K562 (cell line): ENCODE measurements around the gene HSPA1L. TPM values are rescaled to one million over a fixed set of nuclear protein-coding genes. Genes with fewer than 3 reads are reported as not detected.

Experiments used
- BRCA1 ChIP-seq, 2 experiments: fragments of 450-650 bp in 1 of 2; sonication (generic) in 1 of 2; formaldehyde crosslinking in 1 of 2; IDR thresholded peaks; 2 replicates each; pipeline versions ENCODE4 v1.5.0 to v1.6.1; 2017 to 2020; ENCODE audit warnings: mild to moderate bottlenecking in 1 of 2, missing genetic modification reagents in 1 of 2
- EP400 ChIP-seq: fragments of 450-650 bp; IDR thresholded peaks from 2 replicates; pipeline ENCODE4 v1.6.1; 2017; ENCODE audit warnings: antibody characterized with exemption, mild to moderate bottlenecking, moderate library complexity
- GABPB1 ChIP-seq: sonication (generic); formaldehyde crosslinking; IDR thresholded peaks from 2 replicates; pipeline ENCODE4 v1.8.0; 2022; ENCODE audit warnings: mild to moderate bottlenecking, missing genetic modification reagents
- GTF2B ChIP-seq: IDR thresholded peaks from 2 replicates; pipeline ENCODE4 v1.6.1; 2011; ENCODE audit not compliant: insufficient read length; ENCODE audit errors: extremely low read depth
- GTF2E2 ChIP-seq: fragments of 200-800 bp; sonication (Bioruptor generic); IDR thresholded peaks from 2 replicates; pipeline ENCODE4 v1.6.1; 2016; ENCODE audit warnings: missing genetic modification characterization, missing compliant biosample characterization
- HDAC8 ChIP-seq: fragments of 450-650 bp; IDR thresholded peaks from 2 replicates; pipeline ENCODE4 v1.6.1; 2016; ENCODE audit warnings: mild to moderate bottlenecking, missing genetic modification characterization, moderate library complexity, missing compliant biosample characterization
- HMG20B ChIP-seq: fragments of 250-450 bp; sonication (Bioruptor Pico); IDR thresholded peaks from 2 replicates; pipeline ENCODE4 v1.5.0; 2021; ENCODE audit warnings: mild to moderate bottlenecking
- MAFG ChIP-seq: fragments of 450-650 bp; conservative IDR thresholded peaks from 2 replicates; pipeline ENCODE4 v1.6.1; 2016; ENCODE audit warnings: missing genetic modification characterization, missing compliant biosample characterization
- MNT ChIP-seq, 2 experiments: fragments of 450-650 bp; conservative IDR thresholded peaks; 2 replicates each; pipeline ENCODE4 v1.6.1; 2017; ENCODE audit warnings: mild to moderate bottlenecking in 2 of 2, moderate library complexity in 2 of 2
- NCOA1 ChIP-seq: fragments of 450-650 bp; IDR thresholded peaks from 2 replicates; pipeline ENCODE4 v1.6.1; 2016; ENCODE audit warnings: low read depth
- POLR2G ChIP-seq: fragments of 200-400 bp; formaldehyde crosslinking; IDR thresholded peaks from 2 replicates; pipeline ENCODE4 v1.6.1; 2017; ENCODE audit warnings: low read depth, mild to moderate bottlenecking, antibody characterized with exemption, low read length, moderate library complexity
- RAD21 ChIP-seq, 2 experiments: fragments of 250-450 bp in 1 of 2; fragments of 450-650 bp in 1 of 2; sonication (Bioruptor Pico) in 1 of 2; formaldehyde crosslinking in 1 of 2; IDR thresholded peaks in 1 of 2; conservative IDR thresholded peaks in 1 of 2; 2 replicates each; pipeline versions ENCODE4 v1.4.0 to v1.8.0; 2020 to 2022; ENCODE audit warnings: mild to moderate bottlenecking in 2 of 2, moderate library complexity in 1 of 2
- SMARCB1 ChIP-seq: IDR thresholded peaks from 2 replicates; pipeline ENCODE4 v1.6.1; 2011; ENCODE audit warnings: improper control_type of control experiment, low read depth; ENCODE audit not compliant: insufficient read length
- SMARCE1 ChIP-seq: fragments of 450-650 bp; IDR thresholded peaks from 2 replicates; pipeline ENCODE4 v1.7.1; 2016; ENCODE audit warnings: mild to moderate bottlenecking
- TAF1 ChIP-seq: IDR thresholded peaks from 2 replicates; pipeline ENCODE4 v1.6.1; 2011; ENCODE audit warnings: mild to moderate bottlenecking, low read length, moderate library complexity; ENCODE audit not compliant: insufficient read depth, control insufficient read depth, severe bottlenecking; ENCODE audit errors: extremely low read depth
- ZBTB2 ChIP-seq: fragments of 450-650 bp; IDR thresholded peaks from 2 replicates; pipeline ENCODE4 v1.6.1; 2016; ENCODE audit warnings: antibody characterized with exemption
- ZBTB7A ChIP-seq: IDR thresholded peaks from 2 replicates; pipeline ENCODE4 v1.6.1; 2011; ENCODE audit warnings: low read depth, mild to moderate bottlenecking, low read length, moderate library complexity, borderline replicate concordance; ENCODE audit not compliant: control insufficient read depth
- ZFX ChIP-seq: sonication (generic); formaldehyde crosslinking; IDR thresholded peaks from 2 replicates; pipeline ENCODE4 v1.8.0; 2022; ENCODE audit warnings: mild to moderate bottlenecking, missing genetic modification reagents, moderate library complexity
- ZMIZ1 ChIP-seq, 2 experiments: fragments of 150-350 bp in 1 of 2; IDR thresholded peaks; 2 replicates each; pipeline ENCODE4 v1.6.1; 2012 to 2016; ENCODE audit warnings: low read depth in 2 of 2, low read length in 2 of 2, mild to moderate bottlenecking in 1 of 2, moderate library complexity in 1 of 2
- ZNF134 ChIP-seq: fragments of 250-450 bp; sonication (Bioruptor Pico); conservative IDR thresholded peaks from 2 replicates; pipeline ENCODE4 v1.4.0; 2020
- ZNF584 ChIP-seq: fragments of 200-800 bp; sonication (Bioruptor generic); IDR thresholded peaks from 2 replicates; pipeline ENCODE4 v1.6.1; 2016; ENCODE audit warnings: low read depth, mild to moderate bottlenecking, missing genetic modification characterization, missing compliant biosample characterization
- polyA plus RNA-seq, 8 experiments: library from polyadenylated mRNA; depleted of rRNA in 4 of 8; stranded (reverse) in 5 of 8; unstranded in 3 of 8; fragments of >200 nt; fragmentation: Nextera tagmentation in 2 of 8; fragmentation: Illumina TruSeq in 1 of 8; extraction: Ambion mirVana in 2 of 8; extraction: Trizol in 1 of 8; gene quantifications; 2 replicates each; pipeline versions ENCODE4 v1.2.1 to v1.2.3, GENCODE V29; 2011 to 2014; ENCODE audit warnings: inconsistent platforms in 1 of 8, missing spikeins in 1 of 8
- total RNA-seq, 7 experiments: library from RNA; depleted of rRNA in 6 of 7; stranded (reverse); fragments of >200 nt in 6 of 7; fragmentation: Illumina TruSeq in 2 of 7; extraction: Trizol in 2 of 7; gene quantifications; 2 replicates each; pipeline versions ENCODE4 v1.2.1 to v1.2.3, GENCODE V29; 2011 to 2021; ENCODE audit warnings: low replicate concordance in 1 of 7

HSPA1L gene
- total and polyA plus RNA-seq, 9 of the 15 experiments (the other 6 are each of a cell fraction or from before 2014, with no cell fraction given): 0.14 to 2.1 (median 1.3) TPM

GRCh38 chr6:31826793-31827285, 11.8 kb upstream of the HSPA1L start (continued):
- TF ChIP-seq SMARCE1 (no peak), GABPB1 (CRISPR knock-in tag) (peak; percentile 55; the same call in 1 of the 2 replicates), HDAC8 (tag) (no peak; the same call in 1 of the 2 replicates), TAF1 (peak; percentile 69), BRCA1 (IDR thresholded peaks at IDR 0.05) (no peak), BRCA1 (CRISPR knock-in tag; IDR thresholded peaks at IDR 0.05) (no peak), ZFX (CRISPR knock-in tag) (no peak), HMG20B (CRISPR knock-in tag) (0 out of 2 replicates have a peak, but pooled peaks have one; percentile 73), NCOA1 (no peak), RAD21 (CRISPR knock-in tag; conservative IDR thresholded peaks at IDR 0.05 in 1 of 2, IDR thresholded peaks at IDR 0.05 in 1 of 2) (peak in 1 of 2 experiments; percentile 31; a peak in 3 of 4 replicates), GTF2B (no peak), ZMIZ1 (IDR thresholded peaks at IDR 0.05; ENCODE audit: low read depth in 2 of 2, low read length in 2 of 2) (peak in 1 of 2 experiments; percentile 50; a peak in 2 of 4 replicates), MNT (conservative IDR thresholded peaks at IDR 0.05) (no peak), ZNF134 (CRISPR knock-in tag) (no peak), MAFG (tag) (0 out of 2 replicates have a peak, but pooled peaks have one; percentile 10), GTF2E2 (tag) (peak; percentile 92), SMARCB1 (no peak), POLR2G (no peak), EP400 (no peak), ZBTB2 (peak; percentile 28; the same call in 1 of the 2 replicates), ZNF584 (CRISPR knock-in tag) (no peak), ZBTB7A (peak; percentile 95; the same call in 1 of the 2 replicates)
